ENCODE data around the gene FXYD6.

GRCh38 chr11:117888139-117888566 is 11.7 kb upstream of the FXYD6 start:
- no peak for TF ChIP-seq TCF12 (IDR thresholded peaks at IDR 0.05; ENCODE audit: low read depth)
- no peak for TF ChIP-seq RAD21 (IDR thresholded peaks at IDR 0.05; ENCODE audit: low read depth)
- TF ChIP-seq CREB1 (IDR thresholded peaks at IDR 0.05; ENCODE audit: low read depth) = no peak
- TF ChIP-seq YY1 (IDR thresholded peaks at IDR 0.05; ENCODE audit: low read depth) = no peak

All from Ishikawa (cell line).